Aorta (tissue), 5 donors: ENCODE data around the gene APPL2. TPM values are rescaled to one million over a fixed set of nuclear protein-coding genes. Genes with fewer than 3 reads are reported as not detected.

Source experiments
- ATAC-seq: fragments of 200-7000 bp; cut with Tn5 transposase; one replicate; pipeline ENCODE4 v1.9.1; 2022; ENCODE audit warnings: moderate library complexity; ENCODE audit not compliant: low FRiP score
- DNase-seq, 2 donors: peaks; one replicate each; pipeline ENCODE4 v3.0.0-alpha.2; 2020
- H3K27ac ChIP-seq, 2 donors: one replicate each; pipeline ENCODE4 v1.5.1; 2013; ENCODE audit warnings: low read length in 2 of 2, mild to moderate bottlenecking in 2 of 2, moderate library complexity in 2 of 2, control low read depth in 1 of 2, inconsistent platforms in 1 of 2, low read depth in 1 of 2
- H3K27me3 ChIP-seq, 2 donors: one replicate each; pipeline ENCODE4 v1.6.1; 2013; ENCODE audit warnings: control low read depth in 1 of 2, low read length in 1 of 2, mild to moderate bottlenecking in 1 of 2, moderate library complexity in 1 of 2; ENCODE audit not compliant: insufficient read depth in 2 of 2, control insufficient read depth in 1 of 2
- H3K36me3 ChIP-seq, 2 donors: one replicate each; pipeline ENCODE4 v1.6.1; 2013; ENCODE audit warnings: control low read depth in 1 of 2, low read length in 1 of 2, mild to moderate bottlenecking in 1 of 2; ENCODE audit not compliant: insufficient read depth in 2 of 2, control insufficient read depth in 1 of 2
- H3K4me1 ChIP-seq, 2 donors: one replicate each; pipeline ENCODE4 v1.6.1; 2013; ENCODE audit warnings: low read length in 2 of 2, control low read depth in 1 of 2, mild to moderate bottlenecking in 1 of 2, moderate library complexity in 1 of 2; ENCODE audit not compliant: insufficient read depth in 2 of 2, control insufficient read depth in 1 of 2
- H3K4me3 ChIP-seq, 2 donors: one replicate each; pipeline ENCODE4 v1.5.1; 2013; ENCODE audit warnings: low read length in 2 of 2, control low read depth in 1 of 2, mild to moderate bottlenecking in 1 of 2
- H3K9me3 ChIP-seq: one replicate; pipeline ENCODE4 v1.6.1; 2013; ENCODE audit warnings: mild to moderate bottlenecking, low read length; ENCODE audit not compliant: control insufficient read depth
- whole genome bisulfite sequencing, 2 donors: extraction: QIAGEN DNeasy Blood & Tissue Kit; methylation state at CpG; one replicate each; pipeline ENCODE4 v1.1.7; 2013; 5-methylcytosine and 5-hydroxymethylcytosine counted together
- intact Hi-C, 2 donors: fragments of 100-400 bp; cut with DNase I; formaldehyde crosslinking; loops; one replicate each; pipeline versions ENCODE4 v1.14.2 to v1.15.0; 2022
- polyA plus RNA-seq, 2 donors: library from polyadenylated mRNA; stranded (reverse); fragments of 200-250 nt; gene quantifications; one replicate each; pipeline ENCODE4 v1.2.3, GENCODE V29; 2013
- total RNA-seq, 2 donors: library from RNA; stranded (reverse); fragmentation: NEBNext Ultra II Directional; extraction: Animal tissue kit (Norgen Biotek cat#: 25700); gene quantifications; one replicate each; pipeline ENCODE4 v1.2.1, GENCODE V29; 2021
- donor health status: healthy with polysubstance abuse.
- donor health status: Bipolar disorder and iron deficiency.
- donor health status: DM: no; HTN: no; CAD: no.
- donor health status: DM: no; HTN: no; CAD: no.
- donor health status: DM: yes; HTN: yes; CAD: no.

APPL2 gene
- total and polyA plus RNA-seq, 4 donors, result 15.0 to 65.2 (median 46.3) TPM

DNA sequence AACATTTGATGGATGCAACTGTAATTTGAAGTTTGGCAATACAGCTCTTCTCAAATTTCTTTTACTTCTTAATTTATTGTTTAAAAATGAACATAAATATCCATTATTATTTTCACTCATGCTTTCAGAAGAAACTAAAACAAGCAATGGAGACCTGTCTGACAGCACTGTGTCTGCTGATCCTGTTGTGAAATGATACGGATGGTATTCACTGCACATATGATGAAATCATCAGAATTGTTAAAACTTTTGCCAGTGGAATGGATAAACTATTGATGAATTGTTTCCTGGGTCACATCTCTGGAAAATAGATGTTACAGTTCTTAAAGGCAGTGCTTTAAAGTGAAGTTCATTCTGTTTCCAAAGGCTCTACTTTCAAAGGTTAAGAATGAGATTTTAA lies 69.2 kb downstream of the APPL2 start:
- H3K4me3 ChIP-seq, result no peak overlapping the region
- 85 to 88% methylated on average over 1 of the region's 1 CpG for WGBS, 2 donors
- ATAC-seq (no peak), DNase-seq (no peak)
- H3K27ac ChIP-seq, result no peak overlapping the region
- no peaks in the 10 kb centered on the region for H3K9me3 ChIP-seq
- no peaks in the 10 kb centered on the region for H3K36me3 ChIP-seq
- intact Hi-C loops, result no loop called here
- no peaks in the 10 kb centered on the region for H3K27me3 ChIP-seq
- no peaks in the 10 kb centered on the region for H3K4me1 ChIP-seq

DNA sequence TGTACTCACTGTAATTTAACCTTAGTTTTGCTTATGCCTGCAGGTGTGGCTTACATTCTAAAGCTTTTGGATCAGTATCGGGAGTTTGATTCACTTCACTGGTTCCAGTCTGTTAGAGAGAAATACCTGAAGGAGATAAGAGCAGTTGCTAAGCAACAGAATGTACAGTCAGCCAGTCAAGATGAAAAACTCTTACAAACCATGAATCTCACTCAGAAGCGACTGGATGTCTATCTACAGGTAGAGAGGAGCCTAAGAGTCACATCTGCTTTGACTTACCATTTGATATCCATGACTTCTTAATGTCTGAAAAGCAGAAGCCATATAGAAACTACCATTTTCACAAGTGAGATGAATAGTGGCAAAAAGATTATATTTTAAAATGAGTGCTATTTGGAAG lies 71.9 kb downstream of the APPL2 start:
- no peak overlapping the region for H3K27ac ChIP-seq
- no peaks in the 10 kb centered on the region for H3K4me1 ChIP-seq
- no peak overlapping the region for H3K4me3 ChIP-seq
- intact Hi-C loops, result no loop called here
- no peak for DNase-seq
- no peaks in the 10 kb centered on the region for H3K9me3 ChIP-seq
- no peaks in the 10 kb centered on the region for H3K27me3 ChIP-seq
- WGBS, 2 donors, result 88 to 90% methylated on average over 2 of the region's 2 CpGs
- ATAC-seq, result no peak
- no peaks in the 10 kb centered on the region for H3K36me3 ChIP-seq

DNA sequence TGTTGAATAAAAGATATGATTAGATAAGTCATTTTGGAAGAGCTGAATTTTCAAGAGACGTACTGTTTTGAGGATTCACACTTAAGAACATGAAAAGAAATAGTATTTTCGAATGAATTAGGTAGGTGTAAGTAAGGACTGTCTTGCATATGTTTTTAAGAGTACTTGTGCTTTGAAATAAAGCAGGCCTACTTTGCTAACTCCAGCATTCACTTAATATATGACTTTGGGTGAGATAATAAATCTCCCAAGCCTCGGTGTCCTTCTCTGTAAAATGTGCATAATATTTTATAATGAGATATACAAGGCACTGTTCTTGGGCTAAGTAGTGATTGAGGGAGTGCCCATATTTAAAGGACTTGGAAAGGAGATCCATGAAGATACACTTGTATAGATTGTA lies 73.8 kb downstream of the APPL2 start:
- H3K27me3 ChIP-seq, result no peaks in the 10 kb centered on the region
- no peaks in the 10 kb centered on the region for H3K4me1 ChIP-seq
- H3K9me3 ChIP-seq, result no peaks in the 10 kb centered on the region
- WGBS, 2 donors, result 66 to 73% methylated on average over 3 of the region's 3 CpGs
- H3K36me3 ChIP-seq, result no peaks in the 10 kb centered on the region
- H3K4me3 ChIP-seq, result no peak overlapping the region
- intact Hi-C loops, result no loop called here
- no peak overlapping the region for H3K27ac ChIP-seq
- DNase-seq, result no peak
- no peak for ATAC-seq

DNA sequence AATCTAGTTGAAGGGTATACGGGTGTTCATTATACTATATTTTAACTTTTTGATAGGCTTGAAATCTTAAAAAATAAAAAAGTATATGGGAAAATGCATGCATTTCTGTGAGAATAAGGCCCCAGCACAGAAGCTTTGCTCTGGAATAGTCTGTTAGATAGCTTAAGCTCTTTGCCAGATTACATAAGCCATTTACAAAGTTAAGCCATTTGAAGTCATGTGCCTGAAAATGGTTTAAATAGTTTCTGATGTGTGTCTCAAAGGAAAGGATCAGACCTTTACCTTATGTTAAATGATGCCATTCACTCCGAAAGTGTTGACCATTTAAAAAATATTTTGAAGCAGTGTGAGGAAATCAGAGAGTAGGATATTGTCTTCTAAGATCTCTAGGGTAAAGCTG lies 77.1 kb downstream of the APPL2 start:
- H3K36me3 ChIP-seq, result no peaks in the 10 kb centered on the region
- H3K27me3 ChIP-seq, result no peaks in the 10 kb centered on the region
- H3K9me3 ChIP-seq, result no peaks in the 10 kb centered on the region
- DNase-seq (no peak), ATAC-seq (no peak)
- no peak overlapping the region for H3K27ac ChIP-seq
- 88 to 90% methylated on average over 2 of the region's 2 CpGs for WGBS, 2 donors
- intact Hi-C loops, result no loop called here
- peaks cover 0 to 2% of the 10 kb centered on the region in 2 donors for H3K4me1 ChIP-seq
- H3K4me3 ChIP-seq, result no peak overlapping the region

DNA sequence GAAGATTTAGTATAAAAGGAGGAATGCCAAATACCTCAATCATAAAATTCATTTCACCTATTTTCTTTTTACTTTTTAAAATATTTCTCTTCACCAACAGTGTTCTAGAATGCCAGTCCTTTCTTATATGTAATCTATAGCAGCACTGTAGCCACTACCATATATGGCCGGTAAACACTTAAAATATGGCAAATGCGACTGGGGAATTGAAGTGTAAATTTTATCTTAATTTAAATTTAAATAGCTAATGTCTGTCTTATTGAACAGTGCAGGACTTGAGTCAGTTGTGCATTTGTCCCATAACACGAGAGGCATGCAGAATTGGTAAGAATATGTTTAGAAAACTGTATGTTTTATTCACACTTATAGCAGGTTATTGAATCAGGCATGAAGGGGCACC lies 78.4 kb downstream of the APPL2 start:
- ATAC-seq (no peak), DNase-seq (no peak)
- WGBS, 2 donors, result 88 to 91% methylated on average over 3 of the region's 3 CpGs
- H3K9me3 ChIP-seq, result no peaks in the 10 kb centered on the region
- H3K27me3 ChIP-seq, result no peaks in the 10 kb centered on the region
- no peak overlapping the region for H3K4me3 ChIP-seq
- no peaks in the 10 kb centered on the region for H3K36me3 ChIP-seq
- H3K27ac ChIP-seq, result no peak overlapping the region
- peaks cover 0 to 2% of the 10 kb centered on the region in 2 donors for H3K4me1 ChIP-seq
- intact Hi-C loops, result no loop called here

DNA sequence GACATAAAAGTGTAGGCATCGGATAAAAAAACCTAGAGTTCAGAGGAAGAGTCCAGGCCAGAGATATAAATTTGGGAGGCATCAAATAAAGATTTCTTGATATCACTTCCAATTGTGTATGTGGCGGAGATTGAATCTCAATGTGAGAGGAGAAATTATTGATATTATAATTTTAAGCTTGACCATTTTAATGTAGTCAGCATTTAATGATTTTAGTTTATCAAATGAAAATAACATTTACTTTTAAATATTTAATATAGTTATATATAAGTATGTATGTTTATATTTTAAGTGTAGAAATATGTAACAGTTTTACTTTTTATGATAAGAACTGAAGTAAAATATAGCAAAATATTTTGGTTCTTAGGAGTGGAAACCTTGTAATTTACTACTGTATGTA lies 79.7 kb downstream of the APPL2 start:
- 94 to 96% methylated on average over 2 of the region's 2 CpGs for WGBS, 2 donors
- intact Hi-C loops, result no loop called here
- ATAC-seq, result no peak

DNA sequence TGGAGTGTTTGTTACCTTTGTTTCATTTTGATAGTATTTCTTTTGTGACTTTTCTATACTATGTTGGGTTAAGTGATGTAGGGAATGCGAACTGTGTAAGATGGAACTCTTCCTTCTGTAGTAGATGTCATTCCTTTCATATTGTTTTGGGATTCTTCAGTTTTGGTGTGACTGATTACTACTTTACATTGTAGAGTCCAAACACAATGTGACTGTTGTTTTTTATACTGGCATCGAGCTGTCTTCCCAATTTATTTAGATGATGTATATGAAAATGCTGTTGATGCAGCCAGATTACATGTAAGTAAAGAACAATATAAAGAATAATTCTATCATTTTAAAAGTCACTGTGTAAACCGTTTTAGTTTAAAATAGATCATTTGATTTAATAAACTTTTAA lies 93.7 kb downstream of the APPL2 start:
- intact Hi-C loops, result no loop called here
- no peaks in the 10 kb centered on the region for H3K9me3 ChIP-seq

More for the DNA sequence above, 79.7 kb downstream of the APPL2 start:
- Histone ChIP-seq H3K4me3 (no peak overlapping the region), H3K36me3 (no peaks in the 10 kb centered on the region), H3K27ac (no peak overlapping the region), H3K9me3 (no peaks in the 10 kb centered on the region), H3K27me3 (no peaks in the 10 kb centered on the region), H3K4me1 (peaks cover 0 to 2% of the 10 kb centered on the region in 2 donors)
- DNase-seq, result no peak

DNA sequence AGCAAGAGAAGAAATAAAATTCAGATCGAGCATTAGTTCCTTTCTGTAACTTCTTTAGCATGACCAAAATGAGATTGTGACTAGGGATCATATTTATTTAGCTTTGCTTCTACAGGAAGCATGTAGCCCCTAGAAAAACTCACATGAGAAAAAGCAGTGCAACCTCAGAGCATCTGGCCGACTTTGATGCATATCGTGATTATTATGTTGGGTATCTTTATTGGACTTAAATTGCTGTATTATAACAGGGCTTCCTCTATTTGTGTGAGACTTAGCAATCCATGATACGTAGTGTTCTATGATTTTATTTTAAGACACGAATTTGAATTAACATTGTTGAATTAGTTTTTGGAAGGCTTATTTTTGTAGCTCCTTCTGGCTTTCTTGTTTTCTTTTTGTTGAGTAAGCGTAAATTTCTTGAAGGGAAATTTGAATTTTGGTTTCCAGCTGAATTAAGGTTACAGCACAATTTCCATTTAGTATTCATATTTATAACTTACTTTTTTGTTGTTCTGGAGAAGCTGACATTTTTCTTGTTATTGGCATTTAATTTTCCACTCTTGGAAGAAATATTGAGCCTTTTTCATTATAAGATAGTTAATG lies 94.6 kb downstream of the APPL2 start:
- H3K9me3 ChIP-seq, result no peaks in the 10 kb centered on the region
- no peak for DNase-seq
- no peak overlapping the region for H3K4me3 ChIP-seq
- no peak for ATAC-seq
- peaks cover 0 to 3% of the 10 kb centered on the region in 2 donors for H3K36me3 ChIP-seq
- WGBS, 2 donors, result 71 to 75% methylated on average over 6 of the region's 6 CpGs
- no peak overlapping the region for H3K27ac ChIP-seq
- no peaks in the 10 kb centered on the region for H3K4me1 ChIP-seq
- no peaks in the 10 kb centered on the region for H3K27me3 ChIP-seq
- intact Hi-C loops, result no loop called here

More for the DNA sequence above, 93.7 kb downstream of the APPL2 start:
- 94 to 95% methylated on average over 3 of the region's 3 CpGs for WGBS, 2 donors
- H3K27ac ChIP-seq, result no peak overlapping the region
- no peaks in the 10 kb centered on the region for H3K27me3 ChIP-seq
- no peak for DNase-seq
- peaks cover 0 to 3% of the 10 kb centered on the region in 2 donors for H3K36me3 ChIP-seq
- H3K4me3 ChIP-seq, result no peak overlapping the region
- ATAC-seq, result no peak
- H3K4me1 ChIP-seq, result no peaks in the 10 kb centered on the region

DNA sequence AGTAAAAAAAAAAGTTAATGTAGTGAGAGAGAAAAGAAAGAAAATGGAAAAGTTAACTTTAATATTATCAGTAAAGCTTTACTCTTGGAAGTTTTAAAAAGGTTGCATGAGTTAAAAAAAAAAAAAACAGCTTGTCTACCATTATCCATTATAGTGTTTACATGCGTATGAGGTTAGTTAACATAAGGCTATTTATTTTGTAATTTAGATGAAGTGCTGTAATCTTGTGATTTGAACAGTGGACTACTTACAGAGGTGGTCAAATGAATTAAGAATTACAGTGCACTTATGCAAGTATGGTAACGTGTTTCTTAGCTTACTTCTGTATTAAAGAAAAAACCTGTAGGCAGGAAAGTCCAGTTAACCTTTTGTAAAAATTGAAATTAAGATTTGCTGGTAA lies 97.7 kb downstream of the APPL2 start:
- ATAC-seq (no peak), DNase-seq (no peak)
- intact Hi-C loops, result loop anchor here in 1 of 2 donors (10.0 kb wide), 1 partner anchor 813 kb away; no protein-coding TSS in a partner anchor
- peaks cover 0 to 3% of the 10 kb centered on the region in 2 donors for H3K36me3 ChIP-seq
- no peak overlapping the region for H3K4me3 ChIP-seq
- no peak overlapping the region for H3K27ac ChIP-seq
- no peaks in the 10 kb centered on the region for H3K27me3 ChIP-seq
- H3K9me3 ChIP-seq, result no peaks in the 10 kb centered on the region
- no peaks in the 10 kb centered on the region for H3K4me1 ChIP-seq
- WGBS, 2 donors, result 76% methylated on average over 2 of the region's 2 CpGs
